Dermis blood vessel endothelial cell (primary cell): ENCODE results near the gene SH3PXD2B. TPM values are rescaled to one million over a fixed set of nuclear protein-coding genes. Genes with fewer than 3 reads are reported as not detected.
"Not testable (repeated sequence)": the region's sequence is repeated elsewhere in the genome, so short reads cannot be mapped to it uniquely, and the experiment has no call there.

Source experiments
- DNase-seq: peaks from one replicate; pipeline ENCODE4 v3.0.0; 2010
- total RNA-seq: library from RNA; depleted of rRNA; stranded (reverse); fragments of >200 nt; gene quantifications from 2 replicates; pipeline ENCODE4 v1.2.3, GENCODE V29; 2014

The SH3PXD2B gene
- total RNA-seq, 1 donor from 2014 or later = 15.0 TPM

- no peak for DNase-seq
These were observed 31.3 kb upstream of the SH3PXD2B start for GRCh38 chr5:172485511-172486202.

DNA sequence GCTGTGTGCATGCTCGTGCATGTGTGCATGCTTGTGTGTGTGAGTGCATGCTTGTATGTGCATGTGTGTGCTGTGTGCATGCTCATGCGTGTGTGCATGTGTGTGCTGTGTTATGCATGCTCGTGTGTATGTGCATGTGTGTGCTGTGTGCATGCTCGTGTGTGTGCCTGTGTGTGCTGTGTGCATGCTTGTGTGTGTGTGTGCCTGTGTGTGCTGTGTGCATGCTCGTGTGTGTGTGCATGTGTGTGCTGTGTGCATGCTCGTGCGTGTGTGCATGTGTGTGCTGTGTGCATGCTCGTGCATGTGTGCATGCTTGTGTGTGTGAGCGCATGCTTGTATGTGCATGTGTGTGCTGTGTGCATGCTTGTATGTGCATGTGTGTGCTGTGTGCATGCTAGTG, 30.3 kb upstream of the SH3PXD2B start:
- DNase-seq = no peak

DNA sequence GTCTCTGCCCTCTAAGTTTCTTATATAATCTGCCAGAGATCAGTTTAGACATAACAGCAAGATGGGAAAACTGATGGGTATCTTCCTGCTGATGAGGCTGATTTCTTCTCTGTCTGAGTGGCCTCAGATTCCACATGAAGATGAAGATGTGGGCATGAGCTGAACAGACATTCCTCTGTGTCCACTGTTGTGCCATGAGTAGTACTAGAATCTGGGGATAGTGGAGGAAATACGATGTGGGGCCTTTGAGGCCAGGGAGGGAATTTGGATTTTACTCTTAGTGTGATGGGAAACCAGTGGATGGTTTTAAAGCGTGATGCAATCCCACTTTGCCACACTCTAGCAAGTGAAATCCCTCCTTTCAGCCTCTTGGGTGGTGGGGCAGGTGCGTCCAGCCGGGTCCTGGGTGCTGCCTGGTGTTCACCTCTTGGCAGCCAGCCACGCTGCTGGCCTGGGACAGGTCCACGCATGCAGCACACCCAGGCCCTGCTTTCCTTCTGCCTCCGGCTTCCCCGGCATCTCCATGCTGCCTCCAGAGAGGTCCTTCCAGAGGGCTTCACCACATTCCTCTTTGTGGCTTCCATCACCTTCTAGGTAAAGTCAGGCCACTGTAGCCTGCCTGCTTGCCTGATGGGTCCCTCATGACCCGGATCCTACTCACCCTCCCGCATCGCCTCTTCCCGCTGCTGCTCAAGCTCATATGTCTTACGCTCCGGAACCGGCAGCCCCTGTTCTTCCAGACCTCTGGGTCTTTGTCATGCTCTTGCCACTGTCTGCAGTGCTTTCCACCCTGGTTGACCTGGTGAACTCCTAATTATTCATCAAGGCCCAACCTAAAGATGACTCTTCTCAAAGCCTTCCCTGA, 28.1 kb upstream of the SH3PXD2B start:
- DNase-seq = no peak

- DNase-seq = no peak
These were observed 26.9 kb upstream of the SH3PXD2B start for GRCh38 chr5:172481011-172481800.

GRCh38 chr5:172479784-172480115, 25.4 kb upstream of the SH3PXD2B start:
- DNase-seq = no peak

DNA sequence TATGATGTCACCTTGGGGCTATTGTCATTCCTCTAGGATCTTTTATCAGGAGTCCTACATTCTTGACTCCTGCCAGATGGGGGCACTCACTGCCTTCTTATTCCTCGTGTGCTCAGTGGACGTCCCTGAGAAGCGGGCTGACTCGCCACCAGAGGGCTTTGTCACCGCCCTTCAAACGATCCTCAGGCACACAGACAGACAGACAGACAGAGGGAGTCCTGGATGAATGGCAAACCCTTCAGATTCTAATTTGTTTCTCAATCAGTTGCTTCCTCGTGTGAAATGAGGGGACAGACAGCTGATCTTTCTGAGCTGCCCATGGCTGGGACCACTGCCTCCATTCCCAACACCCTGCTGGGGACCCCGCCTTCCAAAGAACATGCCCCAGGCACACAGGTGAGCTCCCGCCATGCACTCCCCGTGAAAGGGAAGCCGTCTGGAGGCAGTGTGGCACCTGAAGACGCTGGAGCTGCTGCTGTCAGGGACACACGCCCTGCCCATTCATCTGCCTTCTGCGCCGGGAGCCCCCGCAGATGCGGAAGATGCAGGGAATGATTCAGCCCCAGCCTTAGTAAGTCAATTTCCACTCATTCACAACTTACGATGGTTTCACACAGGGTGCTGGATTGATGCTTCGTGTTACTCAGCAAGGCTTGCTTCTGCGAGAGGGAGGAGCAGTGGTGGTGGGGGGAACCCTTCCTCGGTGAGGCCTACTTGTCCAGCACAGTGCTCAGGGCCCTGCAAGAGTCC, 24.9 kb upstream of the SH3PXD2B start:
- peak; percentile 95 for DNase-seq

DNA sequence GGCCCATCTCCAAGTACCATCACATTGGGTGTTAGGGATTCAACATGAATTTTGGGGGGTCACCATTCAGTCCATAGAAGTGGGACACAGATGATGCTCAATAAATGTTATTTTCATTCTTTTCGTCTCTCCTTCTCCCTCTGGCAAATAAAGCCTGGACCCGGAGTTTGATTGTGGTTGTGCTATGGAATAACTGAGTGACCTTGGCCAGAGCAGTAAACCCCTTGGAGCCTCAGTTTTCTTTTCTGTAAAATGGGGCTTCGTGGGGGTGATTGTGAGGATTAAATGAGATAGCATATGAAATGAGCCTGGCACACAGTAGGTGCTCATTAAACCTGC, 24.3 kb upstream of the SH3PXD2B start:
- not testable (repeated sequence) for DNase-seq

- no peak for DNase-seq
These were observed 23.9 kb upstream of the SH3PXD2B start for GRCh38 chr5:172478256-172478655.

DNA sequence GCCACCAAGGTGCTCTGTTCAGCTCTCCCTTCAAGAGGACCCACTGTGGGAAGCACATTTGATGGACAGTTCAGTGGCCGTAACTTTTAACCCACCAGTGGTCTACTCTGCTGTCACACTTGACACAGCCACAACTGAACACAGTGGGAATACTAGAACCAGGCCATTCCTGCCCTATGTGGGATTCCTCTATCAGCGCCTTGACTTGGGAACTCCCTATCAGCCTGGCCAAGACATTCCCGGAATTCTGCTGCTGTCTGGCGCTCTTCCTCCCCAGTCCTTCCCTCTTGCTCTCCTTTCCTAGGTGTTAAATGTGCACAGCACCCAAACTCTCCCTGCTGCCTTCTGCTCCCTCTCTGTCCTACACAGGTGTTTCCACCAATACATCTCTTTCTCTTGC, 23.1 kb upstream of the SH3PXD2B start:
- DNase-seq = no peak

DNA sequence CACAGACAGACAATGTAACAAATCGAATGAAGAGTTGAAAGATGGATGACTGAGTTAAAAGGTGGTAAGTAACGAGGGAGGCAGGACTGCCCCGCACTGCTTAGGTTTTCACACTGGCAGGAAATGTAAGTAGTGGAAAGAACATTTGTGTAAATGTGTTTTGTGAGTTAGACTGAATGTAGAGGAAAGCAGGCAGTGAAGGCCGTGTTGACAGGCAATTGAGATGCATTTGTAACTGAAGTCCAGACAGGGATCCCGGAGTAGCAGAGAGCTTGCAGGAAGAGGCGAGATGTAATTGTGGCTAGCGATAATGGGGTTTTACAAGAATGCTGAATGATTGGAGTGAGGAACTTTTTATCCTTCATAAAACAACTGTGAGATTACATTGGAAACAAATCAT, 20.0 kb upstream of the SH3PXD2B start:
- no peak for DNase-seq

GRCh38 chr5:172473427-172473826, 19.1 kb upstream of the SH3PXD2B start:
- DNase-seq = no peak

- no peak for DNase-seq
These were observed 15.4 kb upstream of the SH3PXD2B start for GRCh38 chr5:172469697-172470096.

GRCh38 chr5:172466062-172466461, 11.7 kb upstream of the SH3PXD2B start:
- no peak for DNase-seq

DNA sequence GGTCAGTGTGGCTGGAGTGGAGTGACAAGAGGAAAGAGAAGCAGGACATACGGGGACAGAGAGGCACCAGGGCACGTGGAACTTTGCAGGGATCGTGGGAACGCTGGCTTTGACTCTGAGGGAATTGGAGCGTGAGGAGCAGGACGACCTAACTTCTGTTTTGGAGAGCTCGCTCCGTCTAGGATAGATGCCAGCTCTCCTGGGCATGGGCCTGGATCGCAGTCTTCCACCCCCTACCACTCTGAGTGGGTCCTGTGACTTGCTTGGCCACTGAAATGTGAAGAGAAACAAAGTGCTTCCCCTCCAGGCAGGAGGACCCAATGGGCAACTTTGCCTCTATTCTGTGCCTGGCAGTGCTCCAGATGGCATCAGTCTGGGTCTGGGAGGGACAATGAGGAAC, 8.7 kb upstream of the SH3PXD2B start:
- DNase-seq = no peak

GRCh38 chr5:172459783-172460165, 5.4 kb upstream of the SH3PXD2B start:
- no peak for DNase-seq

- no peak for DNase-seq
These were observed 4.9 kb upstream of the SH3PXD2B start for GRCh38 chr5:172458976-172459782.

DNA sequence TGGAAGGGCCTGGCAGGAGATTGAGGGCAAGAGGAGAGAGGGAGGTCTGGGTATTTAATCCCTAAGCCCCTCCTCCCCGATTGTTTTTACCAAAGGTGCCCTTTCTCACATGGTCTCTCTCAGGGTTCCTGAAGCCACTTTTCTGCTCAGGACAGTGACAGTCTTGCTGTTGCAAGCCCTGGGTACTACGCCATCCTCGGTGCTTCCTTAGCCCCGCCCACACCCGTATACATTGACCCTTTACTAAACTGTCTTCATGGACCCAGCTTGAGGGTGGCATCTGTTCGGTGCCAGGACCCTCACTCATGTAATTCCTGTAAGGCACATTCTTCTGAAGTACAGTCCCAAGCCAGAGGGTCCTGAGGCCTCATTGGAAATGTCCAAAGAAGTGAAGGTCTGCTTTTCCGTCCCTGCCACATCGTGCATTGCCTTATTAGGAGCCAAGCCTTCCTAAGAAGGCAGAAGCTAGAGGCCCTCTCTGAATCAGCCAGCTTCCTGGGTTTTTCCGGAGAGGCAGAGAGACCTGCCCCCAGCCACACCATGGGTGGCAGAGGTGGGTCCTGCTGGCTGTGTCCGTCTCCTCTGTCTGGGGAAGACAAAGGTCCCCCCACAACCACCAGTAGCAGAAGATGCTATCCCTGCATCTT, 1.9 kb upstream of the SH3PXD2B start:
- no peak for DNase-seq

DNA sequence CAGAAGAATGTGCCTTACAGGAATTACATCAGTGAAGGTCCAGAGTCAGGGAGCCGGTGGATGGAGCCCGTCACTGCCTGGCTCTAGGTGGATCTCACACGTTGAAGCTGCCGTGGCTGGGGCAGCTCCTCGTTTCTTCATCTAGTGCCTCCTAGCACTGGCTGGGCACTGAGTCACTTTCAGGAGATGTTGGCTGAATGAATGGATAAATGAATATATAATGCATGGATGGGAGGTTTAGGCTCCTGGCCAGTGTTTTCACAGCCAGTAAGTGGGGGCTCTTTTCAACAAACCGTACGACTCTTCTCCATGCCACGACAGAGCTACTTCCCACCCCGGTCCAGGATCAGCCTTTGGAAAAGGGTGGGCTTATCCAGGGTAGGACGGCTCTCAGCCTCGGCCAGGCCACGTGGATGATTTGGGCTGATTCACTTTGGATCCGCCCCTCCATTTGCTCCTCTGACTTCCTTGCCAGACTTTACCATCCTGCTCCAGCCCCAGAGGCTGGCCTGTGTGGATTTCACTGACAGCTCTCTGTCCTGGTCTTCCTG, 1.3 kb upstream of the SH3PXD2B start:
- peak; percentile 73 for DNase-seq

- no peak for DNase-seq
These were observed 709 bp upstream of the SH3PXD2B start for GRCh38 chr5:172455087-172455381.

- DNase-seq = peak; percentile 50
These were observed 353 bp downstream of the SH3PXD2B start for GRCh38 chr5:172453986-172454357.
